K562 (cell line): ENCODE data around the gene LCN12. TPM values are rescaled to one million over a fixed set of nuclear protein-coding genes. Genes with fewer than 3 reads are reported as not detected.
A peak's percentile ranks its signal among the peaks of the same experiment; 100 is the strongest.

Experiments
- BCL6 ChIP-seq: fragments of 250-450 bp; sonication (Bioruptor Pico); IDR thresholded peaks from 2 replicates; pipeline ENCODE4 v1.4.0; 2020
- CAMTA2 ChIP-seq: fragments of 250-450 bp; sonication (Bioruptor Pico); conservative IDR thresholded peaks from 2 replicates; pipeline ENCODE4 v1.5.1; 2022
- CEBPB ChIP-seq: fragments of 450-650 bp; IDR thresholded peaks from 2 replicates; pipeline ENCODE4 v1.6.1; 2016; ENCODE audit warnings: missing genetic modification characterization, missing compliant biosample characterization
- CHAMP1 ChIP-seq: fragments of 450-650 bp; IDR thresholded peaks from 2 replicates; pipeline ENCODE4 v1.6.1; 2016; ENCODE audit warnings: mild to moderate bottlenecking
- CTCF ChIP-seq, 3 experiments: IDR thresholded peaks in 2 of 3; conservative IDR thresholded peaks in 1 of 3; 2 replicates each; pipeline ENCODE4 v1.5.1; 2011 to 2012; ENCODE audit warnings: low read length in 3 of 3, mild to moderate bottlenecking in 3 of 3, control low read depth in 2 of 3, improper control_type of control experiment in 1 of 3, inconsistent platforms in 1 of 3, low read depth in 1 of 3, mixed read lengths in 1 of 3, moderate library complexity in 1 of 3; ENCODE audit not compliant: insufficient read depth in 2 of 3
- GTF2A2 ChIP-seq: IDR thresholded peaks from 2 replicates; pipeline ENCODE4 v1.6.1; 2016; ENCODE audit warnings: mild to moderate bottlenecking, missing genetic modification characterization, missing compliant biosample characterization
- HMG20A ChIP-seq: fragments of 450-650 bp; formaldehyde crosslinking; conservative IDR thresholded peaks from 2 replicates; pipeline ENCODE4 v1.4.0; 2020; ENCODE audit warnings: mild to moderate bottlenecking, mixed read lengths
- HMG20B ChIP-seq: fragments of 250-450 bp; sonication (Bioruptor Pico); IDR thresholded peaks from 2 replicates; pipeline ENCODE4 v1.5.0; 2021; ENCODE audit warnings: mild to moderate bottlenecking
- HNRNPK ChIP-seq: fragments of 200-400 bp; formaldehyde crosslinking; IDR thresholded peaks from one replicate; pipeline ENCODE4 v1.6.1; 2018; ENCODE audit warnings: mild to moderate bottlenecking, low read depth, low read length; ENCODE audit not compliant: poor library complexity, severe bottlenecking
- KDM1A ChIP-seq, 2 experiments: fragments of 450-650 bp; IDR thresholded peaks; 2 replicates each; pipeline ENCODE4 v1.6.1; 2016; ENCODE audit warnings: mild to moderate bottlenecking in 2 of 2
- OTX1 ChIP-seq: fragments of 450-650 bp; formaldehyde crosslinking; IDR thresholded peaks from 2 replicates; pipeline ENCODE4 v1.4.0; 2022; ENCODE audit warnings: mild to moderate bottlenecking
- SETDB1 ChIP-seq: IDR thresholded peaks from one replicate; pipeline ENCODE4 v1.6.1; 2012; ENCODE audit warnings: low read length, control low read depth, inconsistent platforms
- SMAD3 ChIP-seq: fragments of 450-650 bp; formaldehyde crosslinking; conservative IDR thresholded peaks from 2 replicates; pipeline ENCODE4 v1.4.0; 2020; ENCODE audit warnings: mild to moderate bottlenecking
- SPI1 ChIP-seq: IDR thresholded peaks from 2 replicates; pipeline ENCODE4 v1.6.1; 2011; ENCODE audit warnings: low read depth, low read length, control low read depth, borderline replicate concordance
- TFAM ChIP-seq: fragments of 250-450 bp; sonication (Bioruptor Pico); conservative IDR thresholded peaks from 2 replicates; pipeline ENCODE4 v1.5.0; 2021; ENCODE audit warnings: mild to moderate bottlenecking, moderate library complexity
- THAP7 ChIP-seq: fragments of 250-450 bp; sonication (Bioruptor Pico); IDR thresholded peaks from 2 replicates; pipeline ENCODE4 v1.5.0; 2021
- ZNF445 ChIP-seq: fragments of 250-450 bp; sonication (Bioruptor Pico); IDR thresholded peaks from 2 replicates; pipeline ENCODE4 v1.4.0; 2020; ENCODE audit warnings: low read depth, mild to moderate bottlenecking, moderate library complexity
- ZNF512 ChIP-seq: IDR thresholded peaks from 2 replicates; pipeline ENCODE4 v1.6.1; 2016; ENCODE audit warnings: missing genetic modification characterization, missing compliant biosample characterization
- ZNF639 ChIP-seq, 2 experiments: fragments of 200-800 bp in 1 of 2; sonication (Bioruptor generic) in 1 of 2; sonication (generic) in 1 of 2; formaldehyde crosslinking in 1 of 2; IDR thresholded peaks in 1 of 2; conservative IDR thresholded peaks in 1 of 2; 2 replicates each; pipeline versions ENCODE4 v1.5.0 to v1.6.1; 2016 to 2020; ENCODE audit warnings: missing compliant biosample characterization in 1 of 2, missing genetic modification characterization in 1 of 2, missing genetic modification reagents in 1 of 2
- polyA plus RNA-seq, 8 experiments: library from polyadenylated mRNA; depleted of rRNA in 4 of 8; stranded (reverse) in 5 of 8; unstranded in 3 of 8; fragments of >200 nt; fragmentation: Nextera tagmentation in 2 of 8; fragmentation: Illumina TruSeq in 1 of 8; extraction: Ambion mirVana in 2 of 8; extraction: Trizol in 1 of 8; gene quantifications; 2 replicates each; pipeline versions ENCODE4 v1.2.1 to v1.2.3, GENCODE V29; 2011 to 2014; ENCODE audit warnings: inconsistent platforms in 1 of 8, missing spikeins in 1 of 8
- total RNA-seq, 7 experiments: library from RNA; depleted of rRNA in 6 of 7; stranded (reverse); fragments of >200 nt in 6 of 7; fragmentation: Illumina TruSeq in 2 of 7; extraction: Trizol in 2 of 7; gene quantifications; 2 replicates each; pipeline versions ENCODE4 v1.2.1 to v1.2.3, GENCODE V29; 2011 to 2021; ENCODE audit warnings: low replicate concordance in 1 of 7

LCN12 gene
- total and polyA plus RNA-seq, 9 of the 15 experiments (the other 6 are each of a cell fraction or from before 2014, with no cell fraction given), result 0.05 TPM; not detected in 8

GRCh38 chr9:136944519-136945332, 7.3 kb upstream of the LCN12 start, which contains the start of the genes C8G and FBXW5 (continued):
- TF ChIP-seq ZNF512 (tag) (no peak), SMAD3 (CRISPR knock-in tag) (peak; percentile 83; the same call in 1 of the 2 replicates), CAMTA2 (CRISPR knock-in tag) (no peak; the same call in 1 of the 2 replicates), SETDB1 (no peak), OTX1 (peak; percentile 51; the same call in 1 of the 2 replicates), ZNF639 (CRISPR knock-in tag; conservative IDR thresholded peaks at IDR 0.05 in 1 of 2, IDR thresholded peaks at IDR 0.05 in 1 of 2) (peak in 1 of 2 experiments; percentile 98; a peak in 2 of 4 replicates), ZNF445 (CRISPR knock-in tag) (0 out of 2 replicates have a peak, but pooled peaks have one; percentile 65), CHAMP1 (no peak), KDM1A (IDR thresholded peaks at IDR 0.05) (peak in 1 of 2 experiments; percentile 52; a peak in 1 of 4 replicates), CEBPB (no peak), HMG20B (CRISPR knock-in tag) (no peak), GTF2A2 (no peak), BCL6 (CRISPR knock-in tag) (no peak), TFAM (CRISPR knock-in tag) (no peak), THAP7 (CRISPR knock-in tag) (no peak), SPI1 (no peak), HNRNPK (peak; percentile 13), HMG20A (CRISPR knock-in tag) (0 out of 2 replicates have a peak, but pooled peaks have one; percentile 11), CTCF (IDR thresholded peaks at IDR 0.05 in 2 of 3, conservative IDR thresholded peaks at IDR 0.05 in 1 of 3; ENCODE audit: insufficient read depth in 2 of 3, low read depth in 1 of 3, low read length in 3 of 3) (peak; percentile 93 to 98 (median 94))
